Measurements from ENCODE around the gene NEU2.
"Not testable (repeated sequence)": the region's sequence is repeated elsewhere in the genome, so short reads cannot be mapped to it uniquely, and the experiment has no call there.

Gene NEU2

DNA sequence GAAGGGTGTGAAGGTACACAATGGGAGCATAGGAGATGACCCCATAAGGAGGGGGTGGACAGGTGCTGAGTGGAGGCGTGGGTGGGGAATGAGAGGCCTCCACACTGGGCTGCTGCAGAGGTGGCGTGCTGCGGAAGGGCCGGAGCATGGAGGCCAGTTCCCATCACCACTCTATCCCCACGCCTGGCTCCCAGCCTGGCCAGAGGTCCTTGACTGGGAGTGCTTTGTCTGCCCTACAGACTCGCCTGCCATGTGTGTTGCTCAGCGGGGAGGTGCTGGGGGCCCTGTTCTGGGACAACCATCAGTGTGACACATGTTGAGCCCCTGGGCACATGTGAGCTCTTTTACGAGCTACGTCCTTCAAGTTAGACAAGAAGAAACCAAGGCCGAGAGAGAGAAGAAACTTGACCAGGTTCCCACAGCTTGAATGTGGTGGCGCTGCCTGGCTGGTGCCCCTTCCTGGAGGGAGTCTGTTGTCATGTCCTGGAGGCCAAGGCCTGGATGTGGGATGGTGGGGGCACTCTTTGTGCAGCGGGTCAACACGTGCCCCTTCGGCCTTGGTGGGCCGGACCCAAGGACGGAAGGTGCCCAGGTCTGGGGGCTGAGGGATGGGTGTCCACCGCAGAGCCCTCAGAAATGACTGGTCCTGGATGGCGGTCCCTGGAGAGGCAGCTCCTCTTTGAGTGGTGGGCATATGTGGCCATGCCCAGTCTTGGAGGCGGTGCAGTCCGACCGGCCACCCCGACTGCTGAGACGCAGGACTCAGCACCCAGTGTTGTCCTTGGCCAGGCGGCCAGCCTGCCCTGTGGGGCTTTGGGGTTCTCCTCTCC is 26.5 kb downstream of the NEU2 start:
- DNase-seq (ENCODE audit: low spot score): no peak

DNA sequence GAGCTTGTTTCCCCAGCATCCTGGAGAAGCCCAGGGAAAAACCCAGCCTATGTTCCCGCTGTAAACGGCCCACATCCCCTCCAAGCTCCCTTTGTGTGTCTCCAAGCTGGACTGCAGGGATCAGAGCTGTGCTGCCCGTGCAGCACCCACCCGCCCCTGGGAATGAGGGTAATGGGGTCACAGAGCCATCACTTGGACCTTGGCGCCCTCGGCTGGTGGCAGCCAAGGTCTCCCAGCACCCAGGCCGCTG is 27.0 kb downstream of the NEU2 start:
- peak; percentile 9 for DNase-seq (ENCODE audit: low spot score)

DNA sequence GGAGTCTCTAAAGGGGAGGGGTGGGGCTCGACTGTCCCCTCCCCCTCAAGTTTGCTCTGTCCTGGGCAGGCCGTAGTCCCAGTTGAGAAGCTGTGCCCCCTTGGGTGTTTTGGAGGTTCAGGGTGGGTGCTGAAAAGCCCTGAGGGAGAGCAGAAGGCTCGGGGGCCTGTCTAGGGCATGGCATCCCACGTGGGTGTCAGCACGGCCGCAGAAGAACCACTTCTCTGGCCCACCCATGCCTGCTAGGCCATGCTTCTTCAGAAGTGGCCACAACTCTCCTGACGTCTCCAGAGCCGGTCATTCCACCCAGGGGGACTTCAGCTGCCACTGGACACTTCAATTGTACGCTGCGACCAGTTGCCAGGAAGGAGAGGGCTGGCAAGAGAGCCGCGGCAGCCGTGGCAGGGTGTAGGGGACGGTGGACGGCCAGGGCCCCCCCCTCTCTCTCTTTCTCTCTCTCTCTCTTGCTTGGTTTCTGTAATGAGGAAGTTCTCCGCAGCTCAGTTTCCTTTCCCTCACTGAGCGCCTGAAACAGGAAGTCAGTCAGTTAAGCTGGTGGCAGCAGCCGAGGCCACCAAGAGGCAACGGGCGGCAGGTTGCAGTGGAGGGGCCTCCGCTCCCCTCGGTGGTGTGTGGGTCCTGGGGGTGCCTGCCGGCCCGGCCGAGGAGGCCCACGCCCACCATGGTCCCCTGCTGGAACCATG is 27.5 kb downstream of the NEU2 start, which contains the start of gene INPP5D:
INPP5D (plus strand) TSS at position 546 of the 704 bp plus-strand sequence; CDS start at position 683, 137 bp downstream.
- peak; percentile 74 for DNase-seq (ENCODE audit: low spot score)

DNA sequence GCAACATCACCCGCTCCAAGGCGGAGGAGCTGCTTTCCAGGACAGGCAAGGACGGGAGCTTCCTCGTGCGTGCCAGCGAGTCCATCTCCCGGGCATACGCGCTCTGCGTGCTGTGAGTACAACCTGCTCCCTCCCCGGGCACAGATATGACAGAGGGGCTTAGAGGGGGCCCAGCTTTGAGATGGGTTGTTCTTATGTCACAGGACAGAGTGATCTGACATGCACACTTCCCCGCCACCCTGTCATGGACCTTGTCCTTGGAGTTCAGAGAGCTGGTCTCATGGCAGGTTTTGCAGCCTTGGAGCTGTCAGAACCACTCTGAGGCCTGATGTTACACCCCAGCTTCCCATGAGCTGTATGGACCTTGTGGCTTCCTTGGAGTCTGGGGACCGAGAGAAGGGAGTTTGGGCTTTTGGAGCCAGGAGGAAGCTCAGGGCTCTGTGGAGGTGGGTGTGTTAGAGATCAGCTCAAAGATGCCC is 28.1 kb downstream of the NEU2 start:
- DNase-seq (ENCODE audit: low spot score): no peak

DNA sequence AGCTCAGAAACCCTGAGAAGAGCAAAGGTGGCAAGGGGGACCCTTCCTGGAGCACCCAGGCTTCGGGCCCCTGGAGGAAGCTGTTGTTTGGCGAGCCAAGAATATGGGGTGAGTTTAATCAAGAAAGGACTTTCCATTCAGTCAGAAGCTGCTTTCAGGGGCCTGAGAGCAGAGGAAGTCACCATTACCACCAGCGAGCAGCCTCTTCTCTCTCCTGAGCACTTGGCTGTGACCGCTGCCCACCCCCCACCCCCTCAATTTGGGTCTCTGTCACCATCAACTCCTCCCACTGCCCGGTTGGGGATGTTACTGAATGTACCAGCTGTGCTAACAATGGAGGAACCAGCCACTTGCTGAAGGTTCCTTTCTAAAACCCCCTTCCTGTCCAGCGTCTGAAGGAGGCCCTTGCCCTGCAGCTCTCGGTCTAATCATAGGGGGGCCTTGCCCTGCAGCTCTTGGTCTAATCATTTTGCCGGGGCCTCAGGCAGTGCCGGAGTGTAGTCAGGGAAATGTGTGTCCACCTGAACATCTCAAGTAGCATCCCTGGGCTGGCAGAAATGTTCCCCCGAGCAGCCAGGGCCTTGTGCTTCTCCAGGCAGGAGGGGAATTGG is 28.6 kb downstream of the NEU2 start:
- DNase-seq (ENCODE audit: low spot score): peak; percentile 14

DNA sequence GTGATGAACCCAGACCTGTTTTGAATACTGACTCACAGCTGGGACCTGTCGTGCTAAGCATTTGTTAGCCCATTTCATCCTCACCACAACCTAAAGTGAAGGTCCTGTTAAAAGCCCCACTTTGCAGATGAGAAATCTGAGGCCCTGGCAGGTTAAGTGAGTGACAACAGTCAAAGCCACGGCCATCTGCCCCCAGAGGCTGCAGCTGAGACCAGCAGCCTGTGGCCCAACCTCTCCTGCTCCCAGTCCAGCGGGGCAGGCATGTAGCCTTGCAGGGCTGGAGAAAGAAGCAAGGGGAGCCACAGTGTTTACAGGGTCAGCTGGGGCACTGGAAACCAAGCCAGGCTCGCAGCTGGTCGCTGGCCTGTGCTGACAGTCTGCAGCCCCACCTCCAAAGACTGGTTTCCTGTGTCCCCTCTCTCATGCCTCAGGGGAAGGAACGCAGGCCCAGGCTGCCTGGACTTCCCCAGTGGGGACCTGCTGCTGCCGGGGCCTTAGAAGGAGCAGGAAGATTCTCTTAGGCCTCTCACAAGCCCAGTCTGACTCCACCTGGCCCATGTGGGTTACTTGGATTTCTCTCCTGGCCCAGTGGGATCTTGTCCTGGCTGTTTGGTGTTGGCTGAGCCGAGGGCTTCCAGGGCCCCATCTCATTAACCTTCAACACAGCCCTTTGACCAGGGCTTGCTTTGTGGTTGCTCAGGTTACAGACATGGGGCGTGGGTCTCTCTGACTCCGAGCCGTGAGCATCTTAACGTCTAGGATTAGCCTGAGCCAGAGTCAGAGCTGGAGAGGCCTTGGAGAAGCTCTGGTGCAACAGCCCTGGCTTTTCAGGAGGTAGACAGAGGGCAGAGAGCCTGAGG is 29.3 kb downstream of the NEU2 start:
- peak; percentile 24 for DNase-seq (ENCODE audit: low spot score)

DNA sequence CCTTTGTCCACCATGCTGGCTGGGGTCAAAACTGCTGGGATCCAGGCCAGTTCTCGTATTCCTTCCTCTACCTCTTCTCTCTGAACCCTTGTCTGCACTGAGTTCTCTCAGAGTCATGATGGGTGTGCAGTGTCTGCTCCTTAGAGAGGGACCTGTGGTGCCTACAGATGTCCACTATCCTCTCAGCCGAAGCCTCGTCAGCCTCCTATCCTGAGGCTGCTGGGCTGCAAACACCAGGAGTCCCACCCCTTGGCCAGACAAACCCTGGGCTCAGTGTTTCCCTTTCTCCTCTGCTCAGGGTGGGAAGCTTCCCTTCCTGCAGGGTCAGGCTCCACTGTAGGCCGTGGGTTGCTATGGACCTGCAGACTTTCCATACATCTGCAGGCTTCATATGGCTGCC is 30.0 kb downstream of the NEU2 start:
- no peak for DNase-seq (ENCODE audit: low spot score)

DNA sequence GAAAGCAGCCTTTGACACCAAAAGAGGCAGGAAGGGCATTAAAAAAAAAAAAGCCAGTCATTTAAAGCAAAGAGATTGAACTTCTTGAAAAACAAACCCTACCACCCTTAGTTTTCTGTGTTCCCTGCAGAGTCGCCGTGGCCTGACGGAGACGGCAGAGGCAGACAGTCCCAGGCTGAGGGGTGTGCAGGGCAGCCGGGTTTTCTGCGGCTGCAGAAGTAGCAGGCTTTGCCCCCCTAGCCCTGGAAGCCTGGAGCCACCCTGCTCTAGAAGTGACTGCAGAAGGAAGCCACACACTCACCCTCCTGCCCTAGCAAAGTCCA is 30.4 kb downstream of the NEU2 start:
- no peak for DNase-seq (ENCODE audit: low spot score)

DNA sequence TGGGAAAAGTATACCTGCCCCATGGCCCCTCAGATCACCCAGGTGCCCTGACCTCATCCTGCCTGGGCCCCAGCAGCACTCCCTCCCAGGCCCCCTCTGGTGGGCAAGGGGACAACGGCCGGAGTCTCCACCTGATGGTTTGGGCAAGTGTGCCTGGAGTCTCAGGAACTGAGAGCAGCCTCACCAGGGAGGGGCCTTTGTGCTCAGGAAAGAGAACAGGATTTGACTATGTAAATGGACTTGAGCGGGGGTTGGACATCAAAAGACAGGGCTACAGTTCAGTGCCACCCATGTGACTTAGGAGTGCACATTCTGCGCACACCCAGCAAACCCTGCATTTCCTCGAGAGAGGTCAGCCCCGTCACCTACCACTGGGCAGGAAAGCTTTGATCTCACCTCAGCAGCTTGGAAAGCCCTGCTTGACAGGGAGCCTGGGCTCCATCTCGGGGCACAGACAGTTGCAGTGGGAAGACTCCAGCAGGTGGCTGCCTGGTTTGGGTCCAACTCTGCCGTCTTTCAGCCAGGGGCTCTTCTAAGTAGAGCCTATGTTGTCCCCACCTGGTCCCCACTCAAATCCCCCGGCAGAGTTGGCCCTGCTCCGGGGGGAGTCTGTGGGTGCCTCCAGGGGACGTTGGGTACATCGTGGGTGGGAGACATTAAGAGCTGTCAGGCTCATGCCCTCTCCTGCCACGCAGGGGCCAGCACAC is 30.9 kb downstream of the NEU2 start:
- peak; percentile 5 for DNase-seq (ENCODE audit: low spot score)

DNA sequence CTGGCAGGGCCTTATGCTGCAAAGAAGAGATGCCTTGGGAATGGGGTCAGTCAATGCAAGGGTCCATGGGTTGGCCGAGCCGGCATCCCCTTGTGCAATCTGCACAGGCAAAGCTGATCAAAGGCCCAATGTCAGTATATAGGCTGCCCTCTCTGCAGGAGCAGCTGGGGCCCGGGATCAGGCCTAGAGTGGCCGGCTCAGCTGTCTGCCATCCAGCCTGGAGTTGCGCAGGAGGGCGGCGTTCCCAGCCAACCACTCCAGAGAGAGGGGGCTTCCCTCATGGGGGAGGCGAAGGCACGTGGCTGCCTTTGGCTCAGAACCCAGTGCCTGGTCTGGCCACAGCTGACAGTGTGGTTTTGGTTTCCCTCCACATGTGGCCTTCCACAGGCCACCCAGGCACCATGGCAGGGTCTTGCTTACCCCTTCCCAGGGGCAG is 31.5 kb downstream of the NEU2 start:
- no peak for DNase-seq (ENCODE audit: low spot score)

DNA sequence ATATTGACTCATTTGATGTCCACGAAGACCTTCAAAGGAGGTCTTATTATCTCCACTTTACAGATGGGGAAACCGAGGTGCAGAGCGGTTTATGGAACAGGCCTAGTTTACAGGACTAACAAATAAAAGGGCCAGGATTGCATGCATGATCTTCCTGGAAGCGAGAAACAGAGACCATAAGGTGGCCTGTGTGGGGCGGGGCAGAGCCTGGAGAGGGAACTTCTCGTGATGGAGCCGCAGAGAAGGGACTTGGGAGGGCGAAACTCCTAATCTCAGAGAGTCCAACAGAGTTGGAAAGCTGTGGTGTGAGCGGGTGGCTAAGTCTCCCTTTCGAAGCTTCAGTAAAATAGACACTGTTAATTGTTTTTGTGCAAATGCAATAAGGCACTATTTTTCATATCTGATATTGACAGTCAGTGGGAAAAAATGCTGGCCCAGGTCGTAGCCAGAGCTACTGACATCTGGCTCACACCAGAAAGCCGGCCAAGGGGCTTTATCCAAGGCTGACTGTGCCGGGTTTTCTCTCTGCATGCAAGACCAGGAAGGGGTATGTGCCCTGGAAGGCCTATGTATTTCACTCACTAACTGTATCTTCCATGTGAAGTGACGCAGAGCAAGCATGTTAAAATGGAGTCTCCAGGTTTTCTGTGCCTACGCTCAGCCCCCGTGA is 32.2 kb downstream of the NEU2 start:
- DNase-seq (ENCODE audit: low spot score): peak; percentile 6

DNA sequence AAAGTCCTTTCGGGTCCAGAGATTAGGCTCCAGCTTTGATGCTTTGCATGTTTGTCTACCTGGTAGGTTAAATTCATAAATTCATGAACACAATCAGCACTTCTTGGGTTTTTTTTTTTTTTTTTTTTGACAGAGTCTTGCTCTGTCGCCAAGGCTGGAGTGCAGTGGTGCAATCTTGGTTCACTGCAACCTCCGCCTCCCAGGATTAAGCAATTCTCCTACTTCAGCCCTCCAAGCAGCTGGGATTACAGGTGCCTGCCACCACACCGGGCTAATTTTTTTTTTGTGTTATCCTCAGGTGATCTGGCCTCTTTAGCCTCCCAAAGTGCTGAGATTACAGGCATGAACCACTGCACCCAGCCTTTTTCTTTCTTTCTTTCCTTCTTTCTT is 32.7 kb downstream of the NEU2 start:
- DNase-seq (ENCODE audit: low spot score): not testable (repeated sequence)

DNA sequence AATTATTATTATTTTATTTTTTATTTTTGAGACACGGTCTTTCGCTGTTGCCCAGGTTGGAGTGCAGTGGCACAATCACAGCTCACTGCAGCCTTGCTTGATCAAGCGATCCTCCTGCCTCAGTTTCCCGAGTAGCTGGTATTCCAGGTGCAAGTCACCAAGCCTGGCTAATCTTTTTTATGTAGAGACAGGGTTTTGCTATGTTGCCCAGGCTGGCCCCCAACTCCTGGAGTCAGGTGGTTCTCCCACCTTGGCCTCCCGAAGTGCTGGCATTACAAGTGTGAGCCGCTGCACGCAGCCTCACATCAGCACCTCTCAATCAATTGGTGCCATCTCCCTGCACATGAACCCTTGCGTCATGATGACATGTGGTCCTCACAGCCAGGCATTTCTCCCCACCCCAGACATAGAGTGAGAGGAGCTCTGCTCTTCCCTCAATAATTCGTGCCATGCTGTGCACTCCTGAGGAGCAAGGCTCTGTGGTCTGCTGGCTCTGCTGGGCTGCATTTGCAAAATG is 33.5 kb downstream of the NEU2 start:
- DNase-seq (ENCODE audit: low spot score): no peak

DNA sequence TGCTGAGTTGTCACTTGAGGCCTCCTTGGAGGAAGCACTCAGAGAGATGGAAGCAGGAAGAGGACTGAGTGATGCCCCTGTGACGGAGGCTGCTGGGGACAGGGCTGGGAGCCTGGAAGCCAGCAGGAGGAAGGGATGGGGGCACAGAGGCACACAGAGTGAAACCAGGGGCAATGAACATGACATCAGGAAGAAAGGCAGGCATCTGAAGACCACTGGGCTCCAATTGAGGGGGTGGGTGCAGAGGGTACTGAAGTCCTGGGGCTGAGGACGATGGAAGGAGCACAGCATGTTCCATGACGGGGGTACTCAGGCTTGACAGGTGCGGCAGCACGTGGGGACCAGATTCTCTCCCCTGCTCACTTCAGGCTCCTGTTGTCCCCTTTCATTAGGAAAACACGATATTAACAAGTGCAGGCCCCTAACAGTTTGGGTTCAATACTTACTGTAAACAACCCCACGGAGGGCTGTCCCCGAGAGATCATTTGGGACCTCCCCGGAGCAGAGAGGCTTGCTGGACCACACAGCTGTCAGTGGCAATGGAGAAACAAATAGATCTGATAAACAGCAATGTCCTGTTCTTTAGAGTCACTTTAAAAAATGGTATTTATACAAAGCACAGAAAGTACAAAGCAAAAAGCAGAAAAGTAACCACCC is 36.4 kb downstream of the NEU2 start:
- DNase-seq (ENCODE audit: low spot score): no peak

DNA sequence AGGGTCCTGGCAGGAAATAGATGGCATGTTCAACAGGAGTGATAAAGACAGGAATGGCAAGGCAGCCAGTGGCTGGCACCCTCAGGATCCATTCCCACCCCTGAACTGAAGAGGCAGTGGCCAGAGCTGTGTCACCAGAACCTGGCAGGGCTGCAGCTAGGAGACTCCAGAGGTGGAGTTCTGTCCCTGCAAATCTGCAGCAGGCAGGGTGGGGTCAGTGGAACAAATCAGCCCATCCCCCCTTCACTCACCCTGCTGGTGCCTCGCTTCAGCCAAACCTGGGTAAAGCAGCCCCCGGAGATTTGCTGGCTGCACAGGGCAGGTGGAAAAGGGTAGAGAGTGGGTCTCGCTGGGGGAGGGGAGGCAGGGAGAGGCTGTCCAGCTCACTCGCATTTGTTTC is 40.4 kb downstream of the NEU2 start:
- no peak for DNase-seq (ENCODE audit: low spot score)

DNA sequence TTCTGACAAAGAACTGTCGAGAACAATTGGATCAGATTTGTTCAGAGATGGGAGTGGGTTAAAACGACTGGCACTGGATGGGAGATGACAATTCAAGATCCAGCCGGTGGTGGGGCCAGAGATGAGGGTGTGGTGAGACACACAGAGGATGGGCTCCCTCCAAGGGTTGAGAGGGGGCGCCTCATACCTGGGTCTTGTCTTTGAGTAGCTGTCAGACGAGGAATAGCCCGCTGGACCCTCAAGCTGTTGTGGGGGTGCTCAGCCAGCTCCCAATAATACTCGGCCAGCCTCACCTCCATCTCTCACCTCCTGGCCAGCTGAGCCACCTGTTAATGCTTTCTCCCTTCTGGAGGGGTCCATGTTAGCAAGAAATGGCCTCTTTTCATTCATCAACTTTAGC is 41.6 kb downstream of the NEU2 start:
- DNase-seq (ENCODE audit: low spot score): no peak

DNA sequence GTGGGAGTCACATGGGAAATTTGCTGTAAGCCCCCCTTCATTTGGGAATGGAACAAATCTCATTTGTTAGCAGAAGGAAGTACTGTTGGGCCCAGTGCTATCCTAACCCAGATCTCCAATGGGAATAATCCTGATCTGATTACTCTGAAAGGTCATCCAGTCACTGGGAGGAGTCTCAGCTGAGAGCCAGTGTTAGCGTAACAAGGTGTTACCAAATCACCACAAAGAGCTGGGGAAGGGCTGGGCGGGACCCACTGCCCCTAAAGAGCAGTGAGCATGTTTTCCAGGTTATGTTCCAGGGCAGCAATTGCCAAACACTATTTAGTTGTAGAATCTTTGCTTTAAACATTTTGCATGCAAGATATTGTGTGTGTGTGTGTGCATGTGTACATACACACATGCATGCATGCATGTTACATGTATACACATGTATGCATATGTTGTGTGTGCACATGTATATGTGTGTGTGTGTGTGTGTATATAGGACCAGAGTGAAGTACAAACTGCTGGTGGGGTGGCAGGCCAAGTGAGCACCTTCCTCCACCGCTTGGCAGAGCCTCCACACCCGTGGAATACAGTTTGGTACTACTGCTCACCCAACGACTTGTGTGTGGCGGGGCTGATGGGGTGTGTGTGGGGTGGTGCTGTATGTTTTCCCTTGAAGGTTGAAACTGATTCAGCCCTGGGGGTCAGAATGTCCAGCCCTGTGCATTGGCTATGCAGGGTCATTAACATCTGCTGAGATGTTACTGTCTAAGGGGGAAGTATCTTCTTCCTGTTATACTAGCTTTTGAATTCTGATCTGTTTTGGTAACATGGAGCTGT is 42.9 kb downstream of the NEU2 start:
- no peak for DNase-seq (ENCODE audit: low spot score)

DNA sequence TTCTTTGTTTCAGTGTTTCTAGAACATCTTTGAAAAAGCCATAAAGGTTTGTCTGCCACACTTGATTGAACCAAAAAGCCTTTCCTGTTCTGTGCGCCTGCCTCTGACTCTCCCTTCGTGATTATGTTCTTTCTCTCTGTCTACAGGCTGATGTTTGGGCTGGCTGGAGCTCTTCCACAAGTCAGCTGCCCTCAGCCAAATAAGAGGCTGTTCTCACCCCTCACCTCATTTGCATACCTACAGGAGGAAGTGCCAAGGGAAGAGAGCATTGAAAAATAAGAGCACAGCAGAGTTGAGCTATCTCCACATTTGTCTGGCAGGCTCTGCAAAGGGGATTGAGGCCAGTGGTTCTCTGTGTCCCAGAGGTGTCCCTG is 43.5 kb downstream of the NEU2 start:
- DNase-seq (ENCODE audit: low spot score): peak; percentile 78

DNA sequence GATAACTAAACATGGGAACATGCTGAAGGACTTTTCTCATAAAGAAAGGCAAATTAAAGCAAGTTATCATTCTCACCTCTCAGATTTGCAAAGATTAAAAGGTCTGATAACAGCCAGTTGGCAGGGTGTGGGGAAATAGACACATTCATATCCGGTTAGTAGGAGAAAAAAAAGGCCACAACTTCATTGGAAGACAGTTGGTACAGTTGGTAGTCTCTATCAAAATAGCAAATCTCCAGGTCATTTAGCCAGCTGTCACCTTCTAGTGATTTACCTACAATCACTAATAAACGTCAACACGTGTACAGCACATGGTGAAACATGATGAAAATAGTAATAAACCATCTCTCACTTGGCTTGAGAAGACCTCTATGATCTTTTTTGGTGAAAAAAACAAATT is 44.3 kb downstream of the NEU2 start:
- DNase-seq (ENCODE audit: low spot score): no peak

DNA sequence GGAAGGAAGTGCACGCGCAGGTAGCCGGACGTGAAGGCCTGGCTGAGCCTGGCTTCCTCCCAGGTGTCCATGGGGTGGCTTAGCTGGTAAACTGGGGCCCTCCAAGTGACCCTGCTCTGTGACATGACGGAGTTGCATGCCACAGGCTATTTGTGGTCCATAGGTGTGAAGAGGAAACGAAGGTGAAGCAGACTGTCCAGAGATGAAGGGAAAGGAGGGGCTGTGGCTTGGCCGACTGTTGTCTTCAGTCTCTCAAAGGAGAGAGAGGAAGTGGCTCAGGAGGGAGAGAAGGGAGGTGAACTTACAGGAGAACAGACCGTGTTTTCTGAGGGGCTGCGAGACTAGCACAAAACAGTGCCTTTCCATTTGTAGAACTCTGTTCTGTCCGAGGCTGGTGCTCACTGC is 47.0 kb downstream of the NEU2 start:
- no peak for DNase-seq (ENCODE audit: low spot score)
